ENCODE data around the gene CYSLTR2.

GRCh38 chr13:48746821-48747220 is 93.1 kb downstream of the CYSLTR2 start:
- TF ChIP-seq EZH2 (IDR thresholded peaks at IDR 0.05; ENCODE audit: low read length, missing control alignments) (no peak), CTCF (conservative IDR thresholded peaks at IDR 0.05 in 1 of 2, IDR thresholded peaks at IDR 0.05 in 1 of 2; ENCODE audit: low read depth in 1 of 2, low read length in 2 of 2) (no peak)

All from fibroblast of lung (primary cell).